NCI-H187 (cell line): ENCODE measurements around the gene PKLR.
A peak's percentile ranks its signal among the peaks of the same experiment; 100 is the strongest.

Source experiments
- DNase-seq, 2 experiments: peaks; one replicate each; lab custom pipeline; 2025; lab: John Stamatoyannopoulos, UW

PKLR gene

GRCh38 chr1:155285063-155285462 is 16.2 kb downstream of the PKLR start:
- DNase-seq = no peak

- DNase-seq = no peak
Measured at GRCh38 chr1:155284476-155284875, 16.8 kb downstream of the PKLR start.

GRCh38 chr1:155282488-155283091 is 18.6 kb downstream of the PKLR start:
- no peak for DNase-seq

- DNase-seq = no peak
Measured at GRCh38 chr1:155279268-155279667, 22.0 kb downstream of the PKLR start.

- no peak for DNase-seq
Measured at GRCh38 chr1:155278689-155279160, 22.5 kb downstream of the PKLR start.

GRCh38 chr1:155277902-155278688 is 23.1 kb downstream of the PKLR start:
- peak; percentile 74 to 78 for DNase-seq

- peak; percentile 100 for DNase-seq
Measured at GRCh38 chr1:155277070-155277901, 24.0 kb downstream of the PKLR start, which contains the start of gene HCN3. HCN3 (plus strand) TSS chr1:155277463; CDS start chr1:155277591, 128 bp downstream.

GRCh38 chr1:155273343-155274245 is 27.6 kb downstream of the PKLR start, which contains the start of gene CLK2:
CLK2 (minus strand) TSS chr1:155273504; CDS start chr1:155270977, 2,527 bp downstream.
- peak; percentile 98 to 99 for DNase-seq

- peak in 1 of 2 experiments; percentile 74 for DNase-seq
Measured at GRCh38 chr1:155272466-155273342, 28.5 kb downstream of the PKLR start.

- DNase-seq = no peak
Measured at GRCh38 chr1:155269381-155269780, 31.9 kb downstream of the PKLR start.

GRCh38 chr1:155268630-155269029 is 32.6 kb downstream of the PKLR start:
- no peak for DNase-seq

GRCh38 chr1:155267373-155267772 is 33.9 kb downstream of the PKLR start:
- DNase-seq = no peak

GRCh38 chr1:155266553-155266952 is 34.7 kb downstream of the PKLR start:
- DNase-seq = no peak

- DNase-seq = no peak
Measured at GRCh38 chr1:155263067-155263466, 38.2 kb downstream of the PKLR start.

GRCh38 chr1:155261852-155262673 is 39.2 kb downstream of the PKLR start, which contains the start of gene SCAMP3:
SCAMP3 (minus strand) TSS chr1:155262360; CDS start chr1:155262151, 209 bp downstream.
- DNase-seq = peak; percentile 98 to 99

GRCh38 chr1:155261493-155261851 is 39.8 kb downstream of the PKLR start:
- DNase-seq = no peak

GRCh38 chr1:155260276-155260675 is 41.0 kb downstream of the PKLR start:
- DNase-seq = no peak

- DNase-seq = no peak
Measured at GRCh38 chr1:155256058-155256852, 45.0 kb downstream of the PKLR start.
